Inferior parietal cortex (tissue), 1 donor: ENCODE results near the gene RBM4B.

ENCODE experiments used
- DNase-seq: peaks from one replicate; pipeline ENCODE4 v3.0.0-alpha.2; 2016; ENCODE audit errors: extremely low spot score

The RBM4B gene

GRCh38 chr11:66686801-66687750 lies 9.4 kb upstream of the RBM4B start:
- no peak for DNase-seq

DNA sequence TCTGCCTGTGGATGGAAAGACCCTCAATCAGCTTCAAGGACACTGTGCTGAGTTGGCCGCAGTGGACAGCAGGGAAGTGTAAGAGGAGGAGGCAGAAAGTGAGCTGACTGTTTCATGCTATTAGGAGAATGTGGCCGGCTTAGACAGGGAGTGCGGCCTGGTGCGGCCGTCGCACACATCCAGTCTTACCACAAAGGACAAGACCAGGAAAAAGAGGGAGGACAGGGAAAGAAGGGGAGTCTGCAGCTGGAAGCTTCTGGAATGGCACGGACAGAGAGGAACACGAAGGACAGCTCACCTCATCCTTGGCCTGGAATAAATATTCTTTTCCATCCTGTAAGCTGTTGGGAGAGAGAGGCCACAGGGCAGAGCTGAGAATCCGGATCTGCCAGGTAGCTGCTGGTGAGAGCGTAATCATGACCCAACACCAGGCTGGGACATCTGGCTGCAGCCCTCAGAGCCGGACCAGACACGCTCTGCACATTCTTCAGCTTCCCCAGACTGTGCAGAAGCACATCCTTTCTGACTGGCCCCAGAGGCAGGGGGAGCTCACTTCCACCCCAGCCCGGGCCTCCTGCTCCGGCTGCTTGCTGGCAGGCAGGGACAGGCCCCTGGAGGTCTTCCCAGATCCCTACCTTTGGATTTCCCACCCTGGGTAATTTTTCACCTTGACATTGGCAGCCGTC lies 8.6 kb upstream of the RBM4B start:
- no peak for DNase-seq

GRCh38 chr11:66685276-66686099 lies 7.8 kb upstream of the RBM4B start:
- no peak for DNase-seq

GRCh38 chr11:66684635-66685034 lies 6.9 kb upstream of the RBM4B start:
- DNase-seq = no peak

GRCh38 chr11:66683877-66684276 lies 6.2 kb upstream of the RBM4B start:
- no peak for DNase-seq

GRCh38 chr11:66680966-66681645 lies 3.4 kb upstream of the RBM4B start:
- no peak for DNase-seq

DNA sequence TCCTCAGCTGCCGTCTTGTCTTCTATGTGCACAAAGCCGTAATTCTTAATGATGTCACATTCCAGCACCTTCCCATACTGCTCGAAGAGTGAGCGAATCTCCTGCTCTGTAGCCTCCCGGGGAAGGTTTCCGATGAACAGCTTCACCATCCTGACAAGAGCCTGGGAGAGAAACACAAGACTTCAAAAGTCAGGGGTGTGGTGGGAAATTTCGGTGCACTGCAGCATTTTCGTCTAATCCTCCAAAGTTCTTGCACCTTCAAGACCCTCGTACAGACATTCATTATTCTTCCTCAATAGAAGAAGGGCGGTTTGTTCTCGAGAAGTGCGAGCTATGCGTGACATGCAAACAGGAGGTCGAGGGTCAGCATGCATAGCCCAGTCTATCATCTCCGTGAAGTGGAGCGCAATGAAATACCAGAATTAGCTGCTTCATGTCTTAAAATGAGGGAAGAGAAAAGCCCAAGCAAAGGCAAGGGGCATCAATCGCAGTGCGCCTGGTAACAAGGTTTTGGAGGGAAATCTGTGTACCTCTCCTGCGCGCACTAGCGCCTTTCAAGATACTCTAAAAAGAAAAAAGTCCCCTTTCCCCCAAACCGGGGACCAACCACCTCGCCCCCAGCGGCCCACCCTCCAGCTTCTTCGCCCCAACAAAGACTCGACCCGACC lies 622 bp downstream of the RBM4B start:
- DNase-seq = no peak

- DNase-seq = no peak
Measured at GRCh38 chr11:66676282-66676919, 1.3 kb downstream of the RBM4B start.

- DNase-seq = no peak
Measured at GRCh38 chr11:66674964-66675602, 2.6 kb downstream of the RBM4B start.

GRCh38 chr11:66670816-66671215 lies 6.9 kb downstream of the RBM4B start:
- no peak for DNase-seq

DNA sequence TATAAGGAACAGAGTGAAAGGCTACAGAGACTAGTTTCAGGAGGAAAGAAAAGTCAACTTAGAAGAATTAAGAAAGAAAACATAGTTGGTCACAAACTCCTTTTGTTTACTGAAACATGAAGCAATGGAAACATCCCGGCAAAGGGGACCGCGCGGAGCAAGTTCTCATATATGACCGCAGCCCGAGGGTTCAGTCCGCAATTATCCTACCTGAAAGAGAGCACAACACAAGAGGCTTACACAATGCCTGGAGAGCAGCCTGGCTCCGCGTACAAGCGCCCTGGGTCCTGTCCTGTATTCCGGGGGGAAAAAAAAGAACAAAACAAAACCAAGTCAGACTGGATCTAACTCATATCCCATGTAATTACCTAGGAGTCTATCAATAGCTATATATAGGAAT lies 12.3 kb downstream of the RBM4B start:
- DNase-seq = no peak

- no peak for DNase-seq
Measured at GRCh38 chr11:66663741-66664296, 13.9 kb downstream of the RBM4B start.

DNA sequence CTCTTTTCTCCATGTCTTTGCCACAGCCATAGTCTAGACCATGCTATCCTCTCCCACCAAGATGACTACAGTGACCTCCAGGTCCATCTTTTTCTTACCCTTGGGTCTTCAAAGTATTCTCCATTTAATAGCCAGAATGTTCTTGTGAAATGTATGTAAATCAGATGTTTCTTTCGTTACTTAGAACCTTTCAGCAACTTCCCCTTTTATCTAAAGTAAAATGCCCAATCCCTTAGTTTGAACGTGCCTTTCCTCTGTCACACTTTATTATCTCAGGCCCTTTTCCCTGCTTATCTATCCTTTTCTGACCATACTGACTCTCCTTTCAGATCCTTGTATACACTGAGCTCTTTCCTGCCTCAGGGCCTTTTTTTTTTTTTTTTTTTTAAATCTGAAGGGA lies 17.9 kb downstream of the RBM4B start:
- no peak for DNase-seq

- DNase-seq = no peak
Measured at GRCh38 chr11:66653123-66653522, 24.6 kb downstream of the RBM4B start.

GRCh38 chr11:66652651-66653050 lies 25.0 kb downstream of the RBM4B start:
- DNase-seq = no peak

- no peak for DNase-seq
Measured at GRCh38 chr11:66651016-66651415, 26.7 kb downstream of the RBM4B start.

- no peak for DNase-seq
Measured at GRCh38 chr11:66649903-66650302, 27.8 kb downstream of the RBM4B start.

DNA sequence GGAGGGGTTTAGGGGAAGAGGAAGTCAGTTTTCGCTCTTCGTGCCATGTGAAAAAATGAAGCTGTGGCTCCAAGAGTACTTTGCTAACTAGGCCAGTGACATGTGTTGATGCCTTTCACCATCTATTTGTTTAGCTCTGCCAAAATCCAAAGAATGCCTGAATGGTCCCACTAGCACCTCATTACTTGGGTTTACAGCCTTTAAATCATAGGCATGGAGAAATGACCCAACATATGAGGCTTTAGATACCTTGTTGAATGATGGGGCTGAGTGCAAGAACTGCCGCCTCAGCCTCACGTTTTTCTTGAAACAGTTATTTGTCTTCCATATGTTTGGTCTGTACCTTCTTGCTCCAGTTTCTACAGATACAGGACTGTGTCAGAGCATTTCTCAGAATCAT lies 30.9 kb downstream of the RBM4B start:
- DNase-seq = no peak

- no peak for DNase-seq
Measured at GRCh38 chr11:66643745-66644437, 33.8 kb downstream of the RBM4B start.
